GM12878 (cell line): ENCODE results near the gene SLC43A3. TPM values are rescaled to one million over a fixed set of nuclear protein-coding genes. Genes with fewer than 3 reads are reported as not detected.

Experiments used
- JUNB ChIP-seq: IDR thresholded peaks from 2 replicates; pipeline ENCODE4 v1.6.1; 2016; ENCODE audit warnings: antibody characterized with exemption, mild to moderate bottlenecking
- PAX5 ChIP-seq: IDR thresholded peaks from 2 replicates; pipeline ENCODE4 v1.6.1; 2011; ENCODE audit warnings: low read depth, low read length, borderline replicate concordance
- POLR2AphosphoS2 ChIP-seq: IDR thresholded peaks from 2 replicates; pipeline ENCODE4 v1.6.1; 2011; ENCODE audit warnings: low read depth, mild to moderate bottlenecking, low read length, improper control_type of control experiment, moderate library complexity
- POU2F2 ChIP-seq: IDR thresholded peaks from 3 replicates; pipeline ENCODE4 v1.6.1; 2011; ENCODE audit warnings: low read depth, mild to moderate bottlenecking, low read length, borderline replicate concordance
- STAT3 ChIP-seq: IDR thresholded peaks from 2 replicates; pipeline ENCODE4 v1.6.1; 2011; ENCODE audit warnings: low read depth, low read length, improper control_type of control experiment
- SUZ12 ChIP-seq: fragments of 200-600 bp; sonication (generic); IDR thresholded peaks from one replicate; pipeline ENCODE4 v1.6.1; 2018; ENCODE audit warnings: antibody characterized with exemption, mild to moderate bottlenecking; ENCODE audit not compliant: unreplicated experiment
- ZBTB11 ChIP-seq: fragments of 450-650 bp; formaldehyde crosslinking; IDR thresholded peaks from 2 replicates; pipeline ENCODE4 v1.5.0; 2022; ENCODE audit warnings: mild to moderate bottlenecking, missing genetic modification characterization
- ZBTB4 ChIP-seq: fragments of 450-650 bp; formaldehyde crosslinking; IDR thresholded peaks from 2 replicates; pipeline ENCODE4 v1.4.0; 2022; ENCODE audit warnings: mild to moderate bottlenecking, moderate library complexity
- polyA plus RNA-seq, 11 experiments: library from polyadenylated mRNA; depleted of rRNA in 4 of 11; unstranded in 6 of 11; stranded (reverse) in 5 of 11; fragments of >200 nt; fragmentation: Nextera tagmentation in 4 of 11; fragmentation: Illumina TruSeq in 1 of 11; extraction: Ambion mirVana in 4 of 11; extraction: Trizol in 1 of 11; gene quantifications; 1 replicate in 1 of 11; 2 replicates in 10 of 11; pipeline versions ENCODE4 v1.2.1 to v1.2.3, GENCODE V29; 2011 to 2016; ENCODE audit warnings: inconsistent platforms in 2 of 11, missing spikeins in 2 of 11, low read depth in 1 of 11
- total RNA-seq, 4 experiments: library from RNA; depleted of rRNA in 3 of 4; stranded (reverse); fragments of >200 nt in 3 of 4; fragmentation: Illumina TruSeq in 1 of 4; extraction: Trizol in 1 of 4; gene quantifications; 2 replicates each; pipeline versions ENCODE4 v1.2.1 to v1.2.3, GENCODE V29; 2013 to 2021
- TF ChIP-seq, protein P1 (sequence below): IDR thresholded peaks from 2 replicates; pipeline ENCODE4 v1.6.1; 2012; ENCODE audit warnings: low read depth, low read length, improper control_type of control experiment

Gene SLC43A3
- total and polyA plus RNA-seq, 10 of the 15 experiments (the other 5 are each of a cell fraction or from before 2014, with no cell fraction given): 37.5 to 237 (median 132) TPM

GRCh38 chr11:57428643-57429042, 1.7 kb upstream of the SLC43A3 start (continued):
- no peak for TF ChIP-seq ZBTB11 (CRISPR knock-in tag)
- TF ChIP-seq ZBTB4 (CRISPR knock-in tag): no peak
- TF ChIP-seq PAX5: no peak
- TF ChIP-seq POU2F2: no peak
- TF ChIP-seq POLR2AphosphoS2: no peak
- TF ChIP-seq STAT3: no peak
- no peak for TF ChIP-seq JUNB
- TF ChIP-seq, protein P1, sequence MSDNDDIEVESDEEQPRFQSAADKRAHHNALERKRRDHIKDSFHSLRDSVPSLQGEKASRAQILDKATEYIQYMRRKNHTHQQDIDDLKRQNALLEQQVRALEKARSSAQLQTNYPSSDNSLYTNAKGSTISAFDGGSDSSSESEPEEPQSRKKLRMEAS: no peak
- no peak for TF ChIP-seq SUZ12
- TF ChIP-seq, all 136 proteins: peak for 0
